Measurements from ENCODE around the gene ZNF18.

ZNF18 gene, protein sequence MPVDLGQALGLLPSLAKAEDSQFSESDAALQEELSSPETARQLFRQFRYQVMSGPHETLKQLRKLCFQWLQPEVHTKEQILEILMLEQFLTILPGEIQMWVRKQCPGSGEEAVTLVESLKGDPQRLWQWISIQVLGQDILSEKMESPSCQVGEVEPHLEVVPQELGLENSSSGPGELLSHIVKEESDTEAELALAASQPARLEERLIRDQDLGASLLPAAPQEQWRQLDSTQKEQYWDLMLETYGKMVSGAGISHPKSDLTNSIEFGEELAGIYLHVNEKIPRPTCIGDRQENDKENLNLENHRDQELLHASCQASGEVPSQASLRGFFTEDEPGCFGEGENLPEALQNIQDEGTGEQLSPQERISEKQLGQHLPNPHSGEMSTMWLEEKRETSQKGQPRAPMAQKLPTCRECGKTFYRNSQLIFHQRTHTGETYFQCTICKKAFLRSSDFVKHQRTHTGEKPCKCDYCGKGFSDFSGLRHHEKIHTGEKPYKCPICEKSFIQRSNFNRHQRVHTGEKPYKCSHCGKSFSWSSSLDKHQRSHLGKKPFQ

DNA sequence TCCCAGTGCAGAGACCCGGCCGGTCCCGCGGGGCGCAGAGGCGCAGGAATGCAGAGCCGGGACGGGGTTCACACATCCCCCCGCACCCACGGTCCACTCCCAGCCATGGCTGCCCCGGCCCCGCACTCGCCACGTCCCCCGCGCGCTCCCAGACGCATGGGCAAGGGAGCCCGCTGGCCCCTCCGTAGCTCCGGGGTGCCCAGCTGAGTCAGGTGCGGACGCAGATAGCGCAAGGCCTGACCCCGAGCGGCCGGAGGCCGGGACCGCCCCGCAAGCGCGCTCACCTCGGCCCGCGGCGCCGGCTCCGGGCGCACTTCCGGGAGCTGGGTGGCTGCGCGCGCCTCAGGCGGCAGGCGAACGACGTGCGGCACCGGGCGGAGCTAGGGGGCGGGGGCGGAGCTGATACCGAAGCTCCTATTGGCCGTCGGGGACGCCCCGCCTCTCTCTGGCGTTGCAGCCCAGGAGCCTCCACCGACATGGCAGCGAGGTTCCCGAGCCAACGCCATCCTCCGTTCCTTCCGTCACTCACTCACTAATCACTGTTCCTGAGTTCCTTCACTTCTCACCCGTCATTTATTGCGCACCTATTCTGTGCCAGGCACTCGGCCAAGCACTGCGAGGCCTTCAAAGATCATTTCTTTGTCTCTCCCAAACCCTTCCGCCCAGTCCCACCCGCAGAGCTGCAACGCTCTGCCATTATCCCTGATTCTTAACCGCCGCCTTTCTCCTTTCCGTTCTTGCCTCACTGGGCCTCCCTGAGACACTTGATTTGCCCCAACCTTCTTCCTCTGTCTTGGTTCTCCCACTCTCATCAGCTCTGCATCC lies at the start of gene ZNF18:
TSS of gene ZNF18 (minus strand) at position 329 of the 825 bp plus-strand sequence. CDS start 4,646 bp downstream, outside the sequence.
- peak; percentile 99 for ATAC-seq

DNA sequence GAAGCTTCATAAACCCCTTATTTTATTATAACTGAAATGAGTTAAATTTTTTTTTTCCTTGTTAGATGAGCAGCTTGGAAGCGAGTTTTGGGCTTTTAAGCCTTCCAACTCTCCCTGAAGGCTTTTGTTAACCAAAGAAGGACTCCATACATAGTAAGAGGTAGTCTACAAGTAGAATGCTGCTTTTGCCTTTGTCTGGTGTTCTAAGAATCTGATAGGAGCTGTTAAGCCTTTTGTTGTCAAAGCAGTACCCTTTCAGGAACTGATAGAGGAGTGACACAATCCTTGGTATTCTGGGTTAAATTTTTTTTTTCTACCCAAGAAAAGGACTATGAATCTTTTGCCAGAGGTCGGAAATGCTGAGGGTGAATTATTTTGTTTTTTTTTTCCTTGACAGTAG lies 49.5 kb upstream of the ZNF18 start:
- H3K9me3 Mint-ChIP-seq = no peaks in the 10 kb centered on the region
- H3K27me3 Mint-ChIP-seq = no peaks in the 10 kb centered on the region
- ATAC-seq = no peak
- no peak overlapping the region for H3K4me3 Mint-ChIP-seq
- H3K27ac Mint-ChIP-seq = no peak overlapping the region
- H3K36me3 Mint-ChIP-seq = no peaks in the 10 kb centered on the region
- peaks cover 72% of the 10 kb centered on the region for H3K4me1 Mint-ChIP-seq

More for the DNA sequence above, at the start of gene ZNF18:
- peak within 1 kb of the TSS; percentile 88 for H3K4me3 Mint-ChIP-seq
- no peaks in the 10 kb centered on the region for H3K27me3 Mint-ChIP-seq
- H3K9me3 Mint-ChIP-seq = peaks cover 4% of the 10 kb centered on the region
- peak within 1 kb of the TSS; percentile 88 for H3K27ac Mint-ChIP-seq
- H3K4me1 Mint-ChIP-seq = peaks cover 14% of the 10 kb centered on the region
- peaks cover 4% of the 10 kb centered on the region for H3K36me3 Mint-ChIP-seq

DNA sequence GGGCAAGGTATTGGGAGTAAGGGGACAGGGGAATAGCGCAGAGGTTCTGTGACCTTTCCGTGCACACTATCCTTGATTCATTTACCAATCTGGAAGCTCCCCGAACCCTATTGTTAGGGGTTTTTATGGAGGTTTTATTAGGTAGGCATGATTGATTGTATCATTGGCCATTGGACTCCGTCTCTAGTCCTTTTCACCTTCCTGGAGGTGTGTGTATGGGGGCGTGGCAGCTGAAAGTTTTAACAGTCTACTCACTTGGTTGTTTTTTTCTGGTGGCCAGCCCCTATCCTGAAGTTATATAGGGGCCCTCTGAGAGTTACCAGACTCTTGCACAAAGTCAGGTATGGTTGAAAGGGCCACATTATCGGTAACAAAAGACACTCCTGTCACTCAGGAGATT lies 46.4 kb upstream of the ZNF18 start:
- Mint-ChIP-seq H3K4me3 (no peak overlapping the region), H3K36me3 (no peaks in the 10 kb centered on the region), H3K9me3 (no peaks in the 10 kb centered on the region), H3K27me3 (no peaks in the 10 kb centered on the region), H3K4me1 (peaks cover 69% of the 10 kb centered on the region), H3K27ac (no peak overlapping the region)
- no peak for ATAC-seq

DNA sequence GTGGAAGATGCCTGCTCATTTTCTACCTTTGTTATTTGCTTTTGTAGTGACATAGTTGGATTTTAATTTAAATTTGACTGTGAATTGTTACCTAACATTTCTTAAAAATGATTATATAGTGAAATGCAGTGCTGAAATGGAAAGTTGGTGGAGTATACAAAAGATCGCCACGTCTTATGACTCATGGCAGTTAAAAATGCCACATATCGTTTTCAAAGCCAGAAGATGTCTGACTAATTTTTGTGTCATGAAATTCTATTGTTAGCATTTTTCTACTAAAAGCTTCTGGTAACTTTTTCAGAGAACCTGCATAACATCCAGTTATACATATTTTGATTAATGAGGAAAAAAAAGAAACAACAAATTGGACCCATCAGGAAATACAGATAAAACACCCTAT lies 44.0 kb upstream of the ZNF18 start:
- Mint-ChIP-seq H3K27me3 (no peaks in the 10 kb centered on the region), H3K27ac (no peak overlapping the region), H3K4me1 (peaks cover 57% of the 10 kb centered on the region), H3K4me3 (no peak overlapping the region), H3K36me3 (no peaks in the 10 kb centered on the region), H3K9me3 (no peaks in the 10 kb centered on the region)
- no peak for ATAC-seq

DNA sequence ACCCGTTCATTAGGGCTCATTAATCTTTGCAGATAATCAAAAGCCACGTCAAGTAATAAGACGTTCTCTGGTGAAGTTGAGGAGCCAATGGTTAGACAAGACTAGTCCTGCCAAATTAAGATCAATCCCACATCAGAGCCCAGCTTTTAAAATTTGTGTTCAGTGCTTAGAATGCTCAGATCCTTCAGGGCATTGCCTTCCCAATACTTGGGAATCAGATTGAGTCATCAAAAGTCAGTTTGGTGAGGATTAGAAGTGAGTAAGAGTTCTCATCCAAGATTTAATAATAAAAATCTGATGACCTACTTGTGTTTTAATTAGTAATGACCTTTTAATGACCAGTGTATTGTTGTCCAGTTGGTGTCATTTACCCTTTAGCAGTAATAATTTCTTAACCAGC lies 43.2 kb upstream of the ZNF18 start:
- no peak overlapping the region for H3K27ac Mint-ChIP-seq
- ATAC-seq = no peak
- no peak overlapping the region for H3K4me3 Mint-ChIP-seq
- no peaks in the 10 kb centered on the region for H3K9me3 Mint-ChIP-seq
- H3K4me1 Mint-ChIP-seq = peaks cover 48% of the 10 kb centered on the region
- H3K36me3 Mint-ChIP-seq = no peaks in the 10 kb centered on the region
- no peaks in the 10 kb centered on the region for H3K27me3 Mint-ChIP-seq

DNA sequence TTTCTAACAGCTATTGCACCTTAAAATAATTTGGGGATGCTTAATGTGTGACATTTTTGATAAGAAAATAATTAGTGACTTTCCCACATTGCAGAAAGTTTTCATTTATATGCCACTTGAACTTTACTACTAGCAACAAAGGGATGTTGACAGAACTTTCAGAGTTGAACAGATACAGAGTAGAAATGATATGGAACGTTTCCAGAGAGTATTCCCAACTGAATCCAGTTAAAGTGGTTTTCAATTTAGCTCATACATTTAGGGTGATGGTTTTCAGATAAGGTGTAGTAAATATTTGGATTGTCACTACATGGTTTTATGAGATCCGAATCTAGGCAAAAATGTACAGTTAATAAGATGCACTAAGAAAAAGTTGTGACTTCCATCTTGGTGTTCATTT lies 40.7 kb upstream of the ZNF18 start:
- Mint-ChIP-seq H3K9me3 (no peaks in the 10 kb centered on the region), H3K27ac (no peak overlapping the region), H3K4me1 (peaks cover 34% of the 10 kb centered on the region), H3K36me3 (peaks cover 6% of the 10 kb centered on the region), H3K4me3 (no peak overlapping the region), H3K27me3 (no peaks in the 10 kb centered on the region)
- no peak for ATAC-seq

DNA sequence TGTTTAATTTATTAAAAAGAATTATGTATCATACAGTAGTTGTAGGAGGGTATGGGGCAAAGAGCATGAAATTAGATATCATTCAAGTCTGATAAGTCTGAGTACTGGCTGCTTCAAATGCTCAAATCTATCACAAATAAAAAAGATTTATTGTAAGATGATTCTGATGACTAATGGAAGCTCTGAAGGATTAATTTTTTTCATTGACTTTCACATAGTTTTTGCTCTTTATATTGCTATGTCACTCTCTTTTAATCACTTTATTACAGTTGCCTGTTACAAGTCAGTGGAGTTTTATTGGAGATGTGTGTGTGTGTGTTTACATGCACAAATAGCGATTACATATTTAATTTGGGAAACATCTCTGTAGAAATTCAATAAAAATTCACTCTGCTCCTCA lies 38.4 kb upstream of the ZNF18 start:
- no peak overlapping the region for H3K4me3 Mint-ChIP-seq
- no peaks in the 10 kb centered on the region for H3K27me3 Mint-ChIP-seq
- H3K4me1 Mint-ChIP-seq = peaks cover 38% of the 10 kb centered on the region
- ATAC-seq = no peak
- peaks cover 6% of the 10 kb centered on the region for H3K36me3 Mint-ChIP-seq
- H3K27ac Mint-ChIP-seq = no peak overlapping the region
- no peaks in the 10 kb centered on the region for H3K9me3 Mint-ChIP-seq

DNA sequence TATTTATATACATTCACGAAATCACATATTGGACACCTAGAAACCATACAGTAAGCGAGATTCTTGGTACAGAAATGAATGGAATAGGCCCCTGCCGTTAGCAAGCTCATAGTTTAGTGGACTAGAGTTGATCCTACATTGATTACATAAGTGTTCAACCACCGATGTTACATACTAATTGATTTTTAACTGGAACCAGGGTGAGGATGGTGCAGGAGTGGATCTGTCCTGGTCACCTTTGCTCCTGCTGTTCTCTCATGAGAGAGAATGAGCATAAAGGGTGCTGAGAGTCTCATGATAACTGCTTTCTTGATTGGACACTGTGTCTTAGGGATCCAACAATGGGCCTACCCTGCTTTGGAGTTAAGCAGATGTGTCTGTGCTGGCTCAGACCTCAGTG lies 37.3 kb upstream of the ZNF18 start:
- Mint-ChIP-seq H3K4me3 (no peak overlapping the region), H3K9me3 (no peaks in the 10 kb centered on the region), H3K36me3 (peaks cover 6% of the 10 kb centered on the region), H3K27ac (no peak overlapping the region), H3K27me3 (no peaks in the 10 kb centered on the region), H3K4me1 (peaks cover 39% of the 10 kb centered on the region)
- ATAC-seq = no peak

DNA sequence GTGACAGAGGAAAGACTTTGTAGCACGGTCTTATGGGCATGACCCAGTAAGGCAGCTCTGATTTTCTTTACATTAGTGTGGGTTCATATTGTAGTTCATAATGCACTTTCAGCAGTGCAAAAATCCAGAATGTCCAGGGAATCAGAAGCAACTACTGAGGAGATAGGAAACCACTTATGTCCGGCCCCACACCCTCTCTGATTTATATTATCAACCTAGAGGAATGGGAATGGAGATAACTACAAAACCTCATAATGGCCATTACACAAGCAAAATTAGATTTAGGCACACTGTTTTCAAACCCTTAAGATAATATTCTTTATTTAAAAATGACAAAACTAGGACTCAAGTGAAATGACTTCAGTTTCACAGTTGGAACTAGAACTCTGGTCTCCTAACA lies 31.3 kb upstream of the ZNF18 start:
- ATAC-seq = no peak
- Mint-ChIP-seq H3K9me3 (no peaks in the 10 kb centered on the region), H3K4me3 (no peak overlapping the region), H3K4me1 (peaks cover 60% of the 10 kb centered on the region), H3K36me3 (no peaks in the 10 kb centered on the region), H3K27ac (no peak overlapping the region), H3K27me3 (no peaks in the 10 kb centered on the region)

DNA sequence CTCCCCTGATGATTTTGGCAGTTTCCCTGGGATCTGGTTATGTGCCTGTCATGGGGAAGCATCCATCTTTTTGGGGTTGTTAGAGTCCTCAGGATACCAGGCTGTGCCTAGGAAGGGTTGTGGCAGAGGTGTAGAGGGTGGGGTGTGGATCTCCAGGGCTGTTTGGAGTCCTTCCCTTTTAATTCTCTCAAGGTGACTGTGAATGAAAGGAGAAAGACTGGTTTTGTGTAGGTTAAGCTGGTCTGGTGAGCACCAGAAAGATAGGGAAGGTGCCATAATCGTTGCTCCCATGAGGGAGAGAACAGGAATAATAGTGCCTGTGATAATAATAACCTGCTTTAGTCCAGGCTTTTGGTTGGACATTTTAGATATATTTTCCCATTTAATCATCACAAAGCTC lies 30.4 kb upstream of the ZNF18 start:
- no peak overlapping the region for H3K27ac Mint-ChIP-seq

DNA sequence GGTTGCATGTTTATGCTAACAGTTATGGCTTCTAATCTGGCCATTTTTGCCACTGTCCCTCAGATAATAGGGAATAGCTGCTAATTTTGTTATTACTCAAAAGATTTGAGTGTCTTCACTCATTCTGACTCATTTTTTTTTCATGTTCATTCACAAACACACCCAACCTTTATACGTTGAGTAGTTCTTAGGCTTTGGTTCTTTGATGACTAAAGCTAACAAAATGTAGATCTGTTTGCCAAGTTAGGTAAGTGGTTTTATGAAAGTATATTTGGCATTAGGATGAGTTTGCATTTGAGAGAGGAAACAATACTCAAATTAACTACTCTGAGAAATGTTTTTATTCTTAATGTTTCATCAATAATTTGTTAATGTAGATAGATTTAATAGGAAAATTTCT lies 27.1 kb upstream of the ZNF18 start:
- peaks cover 67% of the 10 kb centered on the region for H3K4me1 Mint-ChIP-seq

More for the DNA sequence above, 30.4 kb upstream of the ZNF18 start:
- H3K4me1 Mint-ChIP-seq = peaks cover 70% of the 10 kb centered on the region
- no peak for ATAC-seq
- H3K36me3 Mint-ChIP-seq = no peaks in the 10 kb centered on the region
- H3K27me3 Mint-ChIP-seq = no peaks in the 10 kb centered on the region
- H3K9me3 Mint-ChIP-seq = no peaks in the 10 kb centered on the region
- no peak overlapping the region for H3K4me3 Mint-ChIP-seq

DNA sequence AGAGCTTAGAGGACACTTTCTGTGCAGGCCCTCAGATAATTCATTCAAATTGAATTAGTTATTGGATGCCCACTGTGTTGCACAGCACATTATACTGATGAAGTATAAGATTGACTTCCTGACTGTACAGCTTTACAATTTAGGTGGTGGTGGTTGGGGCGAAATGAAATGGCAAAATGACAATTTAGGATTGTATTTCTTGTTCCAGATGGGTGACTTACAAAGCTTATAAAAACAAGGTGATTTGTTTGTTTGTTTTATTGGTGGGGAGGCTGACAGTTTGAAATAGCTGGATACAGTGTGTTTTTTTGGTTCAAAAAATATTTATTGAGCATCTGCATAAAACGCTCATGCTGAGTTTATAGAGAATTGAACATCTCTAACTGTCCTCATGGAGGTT lies 25.0 kb upstream of the ZNF18 start:
- no peak for ATAC-seq
- Mint-ChIP-seq H3K27ac (no peak overlapping the region), H3K36me3 (no peaks in the 10 kb centered on the region), H3K27me3 (no peaks in the 10 kb centered on the region), H3K9me3 (no peaks in the 10 kb centered on the region), H3K4me3 (peak overlapping the region; percentile 2), H3K4me1 (peaks cover 47% of the 10 kb centered on the region)

More for the DNA sequence above, 27.1 kb upstream of the ZNF18 start:
- H3K27ac Mint-ChIP-seq = no peak overlapping the region
- H3K4me3 Mint-ChIP-seq = no peak overlapping the region
- H3K36me3 Mint-ChIP-seq = no peaks in the 10 kb centered on the region
- no peak for ATAC-seq
- no peaks in the 10 kb centered on the region for H3K9me3 Mint-ChIP-seq
- H3K27me3 Mint-ChIP-seq = no peaks in the 10 kb centered on the region

DNA sequence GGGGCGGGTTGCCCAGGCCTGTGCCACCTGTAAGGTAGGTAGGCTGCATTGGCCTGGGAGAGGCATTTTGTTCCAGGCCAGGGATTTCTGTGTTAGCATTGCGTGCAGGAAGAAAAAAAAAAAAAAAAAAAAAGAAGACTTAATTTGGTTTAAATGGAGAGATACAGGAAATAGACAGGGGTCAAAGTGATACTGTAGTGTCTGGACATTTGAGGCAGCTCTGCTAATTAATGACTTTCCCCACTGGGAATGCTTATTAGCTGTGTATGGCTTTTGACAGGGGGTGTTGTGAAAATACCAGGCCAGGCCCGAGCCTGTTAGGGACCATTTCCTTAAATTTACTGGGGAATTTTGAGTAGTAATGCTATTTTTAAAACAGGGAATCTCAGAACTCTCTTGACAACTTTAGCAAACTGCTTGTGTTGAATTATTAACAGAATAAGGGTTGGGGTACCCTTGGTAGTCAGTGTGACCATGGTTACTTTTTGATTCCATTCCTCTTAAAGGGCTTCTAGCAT lies 24.4 kb upstream of the ZNF18 start:
- Mint-ChIP-seq H3K4me1 (peaks cover 41% of the 10 kb centered on the region), H3K36me3 (no peaks in the 10 kb centered on the region), H3K27ac (peak overlapping the region; percentile 64), H3K4me3 (peak overlapping the region; percentile 70), H3K27me3 (no peaks in the 10 kb centered on the region), H3K9me3 (no peaks in the 10 kb centered on the region)
- ATAC-seq = no peak

DNA sequence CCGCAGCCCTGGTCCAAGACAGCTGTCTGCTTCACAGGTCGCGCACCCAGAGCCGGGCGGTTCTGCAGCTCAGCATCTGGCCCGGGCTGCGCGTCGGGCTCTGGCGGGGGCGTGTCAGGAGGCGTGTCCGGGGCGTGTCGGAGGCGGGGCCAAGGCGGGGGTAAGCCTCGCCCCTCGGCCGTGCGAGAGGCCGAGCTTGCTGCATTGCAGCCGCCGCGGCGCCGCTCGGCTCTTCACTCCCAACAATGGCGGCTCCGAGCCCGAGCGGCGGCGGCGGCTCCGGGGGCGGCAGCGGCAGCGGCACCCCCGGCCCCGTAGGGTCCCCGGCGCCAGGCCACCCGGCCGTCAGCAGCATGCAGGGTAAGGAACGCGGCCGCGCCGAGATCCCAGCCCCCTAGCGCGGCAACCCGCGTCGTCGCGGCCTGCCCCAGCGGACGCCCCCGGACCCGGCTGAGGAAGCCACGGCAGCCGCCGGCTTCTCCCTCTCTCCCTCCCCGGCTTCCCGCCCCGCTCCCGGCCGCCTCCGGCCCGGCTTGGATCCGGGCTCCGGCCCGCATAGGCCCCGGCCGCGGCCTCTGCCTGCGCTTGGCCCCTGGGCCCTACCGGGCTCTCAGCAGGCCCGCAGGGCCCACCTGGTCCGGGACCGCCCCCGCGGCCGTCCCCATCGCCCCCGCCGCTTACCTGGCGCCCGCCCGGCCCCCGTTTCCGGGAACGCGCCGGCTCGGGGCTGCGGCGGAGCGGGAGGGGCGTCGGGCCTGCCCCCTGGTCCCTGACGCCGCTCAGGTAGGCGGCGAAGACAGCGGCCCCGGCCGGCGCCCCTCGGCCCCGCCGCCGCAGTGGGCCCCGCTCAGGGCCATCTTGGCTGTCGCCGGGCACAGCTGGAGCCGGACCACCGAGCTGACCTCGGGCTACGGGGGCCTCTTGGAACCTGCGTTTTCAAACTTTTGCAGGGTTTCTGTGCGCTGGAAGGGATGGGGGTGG lies 23.7 kb upstream of the ZNF18 start, which contains the start of gene MAP2K4:
TSS of gene MAP2K4 (plus strand) at position 236 of the 981 bp plus-strand sequence. CDS start at position 246, 10 bp downstream.
- Mint-ChIP-seq H3K36me3 (no peaks in the 10 kb centered on the region), H3K27ac (peak within 1 kb of the TSS; percentile 64), H3K4me3 (peak within 1 kb of the TSS; percentile 70), H3K4me1 (peaks cover 34% of the 10 kb centered on the region), H3K27me3 (no peaks in the 10 kb centered on the region), H3K9me3 (no peaks in the 10 kb centered on the region)
- peak; percentile 99 for ATAC-seq

All from stimulated activated memory B cell treated with anti-CD40 and anti-IgM and Interleukin-4, amounts not matched to agents 10 μg/mL and 1 μg/mL and 100 μg/mL, for 72 hours (primary cell).